ENCODE data around the gene USP37.

USP37 gene

GRCh38 chr2:218425531-218425930, 142.6 kb downstream of the USP37 start:
- Histone ChIP-seq H3K9me3 (ENCODE audit: control insufficient read depth in 1 of 2, low read length in 2 of 2) (no peaks in the 10 kb centered on the region), H3K9ac (ENCODE audit: low read depth in 1 of 2, low read length in 2 of 2) (no peak overlapping the region), H3K27me3 (ENCODE audit: control insufficient read depth in 1 of 2, insufficient read depth in 2 of 2, low read length in 2 of 2) (no peaks in the 10 kb centered on the region), H3K27ac (ENCODE audit: low read depth, low read length) (no peak overlapping the region), H3K4me1 (ENCODE audit: control insufficient read depth in 1 of 2, insufficient read depth in 2 of 2, low read length in 2 of 2) (peaks cover 0 to 14% of the 10 kb centered on the region in 2 donors), H3K4me3 (ENCODE audit: low read depth in 1 of 2, low read length in 2 of 2) (no peak overlapping the region), H3K36me3 (ENCODE audit: control insufficient read depth in 1 of 2, insufficient read depth in 2 of 2, low read length in 2 of 2) (peaks cover 22 to 54% of the 10 kb centered on the region in 2 donors)

GRCh38 chr2:218423584-218423983, 144.6 kb downstream of the USP37 start:
- Histone ChIP-seq H3K4me3 (ENCODE audit: low read depth in 1 of 2, low read length in 2 of 2) (no peak overlapping the region), H3K27ac (ENCODE audit: low read depth, low read length) (no peak overlapping the region), H3K4me1 (ENCODE audit: control insufficient read depth in 1 of 2, insufficient read depth in 2 of 2, low read length in 2 of 2) (peaks cover 2 to 14% of the 10 kb centered on the region in 2 donors), H3K9me3 (ENCODE audit: control insufficient read depth in 1 of 2, low read length in 2 of 2) (no peaks in the 10 kb centered on the region), H3K27me3 (ENCODE audit: control insufficient read depth in 1 of 2, insufficient read depth in 2 of 2, low read length in 2 of 2) (no peaks in the 10 kb centered on the region), H3K9ac (ENCODE audit: low read depth in 1 of 2, low read length in 2 of 2) (peak overlapping the region in 1 of 2 donors; percentile 25), H3K36me3 (ENCODE audit: control insufficient read depth in 1 of 2, insufficient read depth in 2 of 2, low read length in 2 of 2) (peaks cover 13 to 35% of the 10 kb centered on the region in 2 donors)

DNA sequence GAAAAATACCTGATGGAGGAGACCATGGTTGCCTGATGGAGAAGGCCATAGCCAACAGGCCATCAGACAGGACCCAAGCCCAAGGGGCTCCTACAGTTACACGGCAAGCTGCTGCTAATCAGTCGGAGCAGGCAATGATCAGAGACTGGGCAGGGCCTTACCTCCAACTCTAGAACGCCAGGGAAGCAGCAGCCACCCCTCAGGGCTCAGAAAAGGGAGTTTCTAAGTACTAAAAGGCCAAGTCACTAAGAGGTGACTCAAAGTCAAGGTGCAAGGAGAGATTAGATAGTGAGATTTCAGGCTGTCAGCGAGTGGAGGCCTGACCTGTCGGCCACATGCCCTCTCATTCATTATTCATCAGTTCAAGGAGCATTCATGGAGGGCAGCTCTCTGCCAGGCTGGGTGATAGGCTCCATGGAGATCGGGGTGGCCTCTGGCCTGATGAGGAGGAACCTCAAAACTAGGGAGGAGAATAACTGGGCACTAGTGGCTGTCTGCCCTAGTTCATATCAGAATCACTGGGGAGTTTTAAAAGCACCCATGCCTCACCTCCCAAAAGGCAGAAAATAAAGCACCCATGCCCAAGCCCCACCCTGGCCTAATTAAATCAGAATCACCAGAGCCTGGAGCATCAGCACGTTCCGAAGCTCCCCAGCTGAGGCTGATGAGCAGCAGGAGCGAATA, 145.6 kb downstream of the USP37 start:
- no peak overlapping the region for H3K27ac ChIP-seq (ENCODE audit: low read depth, low read length)
- H3K27me3 ChIP-seq (ENCODE audit: control insufficient read depth in 1 of 2, insufficient read depth in 2 of 2, low read length in 2 of 2), result no peaks in the 10 kb centered on the region
- peaks cover 11 to 22% of the 10 kb centered on the region in 2 donors for H3K4me1 ChIP-seq (ENCODE audit: control insufficient read depth in 1 of 2, insufficient read depth in 2 of 2, low read length in 2 of 2)
- no peaks in the 10 kb centered on the region for H3K9me3 ChIP-seq (ENCODE audit: control insufficient read depth in 1 of 2, low read length in 2 of 2)
- peaks cover 8 to 25% of the 10 kb centered on the region in 2 donors for H3K36me3 ChIP-seq (ENCODE audit: control insufficient read depth in 1 of 2, insufficient read depth in 2 of 2, low read length in 2 of 2)
- H3K9ac ChIP-seq (ENCODE audit: low read depth in 1 of 2, low read length in 2 of 2), result peak overlapping the region in 1 of 2 donors; percentile 25
- peak overlapping the region; percentile 15 to 45 for H3K4me3 ChIP-seq (ENCODE audit: low read depth in 1 of 2, low read length in 2 of 2)

- Histone ChIP-seq H3K27me3 (ENCODE audit: control insufficient read depth in 1 of 2, insufficient read depth in 2 of 2, low read length in 2 of 2) (no peaks in the 10 kb centered on the region), H3K4me1 (ENCODE audit: control insufficient read depth in 1 of 2, insufficient read depth in 2 of 2, low read length in 2 of 2) (peaks cover 16 to 25% of the 10 kb centered on the region in 2 donors), H3K27ac (ENCODE audit: low read depth, low read length) (peak overlapping the region; percentile 45), H3K9me3 (ENCODE audit: control insufficient read depth in 1 of 2, low read length in 2 of 2) (no peaks in the 10 kb centered on the region), H3K36me3 (ENCODE audit: control insufficient read depth in 1 of 2, insufficient read depth in 2 of 2, low read length in 2 of 2) (peaks cover 8 to 19% of the 10 kb centered on the region in 2 donors), H3K4me3 (ENCODE audit: low read depth in 1 of 2, low read length in 2 of 2) (peak overlapping the region; percentile 80 to 86), H3K9ac (ENCODE audit: low read depth in 1 of 2, low read length in 2 of 2) (peak overlapping the region; percentile 68 to 77)
Measured at GRCh38 chr2:218421027-218421426, 147.1 kb downstream of the USP37 start.

DNA sequence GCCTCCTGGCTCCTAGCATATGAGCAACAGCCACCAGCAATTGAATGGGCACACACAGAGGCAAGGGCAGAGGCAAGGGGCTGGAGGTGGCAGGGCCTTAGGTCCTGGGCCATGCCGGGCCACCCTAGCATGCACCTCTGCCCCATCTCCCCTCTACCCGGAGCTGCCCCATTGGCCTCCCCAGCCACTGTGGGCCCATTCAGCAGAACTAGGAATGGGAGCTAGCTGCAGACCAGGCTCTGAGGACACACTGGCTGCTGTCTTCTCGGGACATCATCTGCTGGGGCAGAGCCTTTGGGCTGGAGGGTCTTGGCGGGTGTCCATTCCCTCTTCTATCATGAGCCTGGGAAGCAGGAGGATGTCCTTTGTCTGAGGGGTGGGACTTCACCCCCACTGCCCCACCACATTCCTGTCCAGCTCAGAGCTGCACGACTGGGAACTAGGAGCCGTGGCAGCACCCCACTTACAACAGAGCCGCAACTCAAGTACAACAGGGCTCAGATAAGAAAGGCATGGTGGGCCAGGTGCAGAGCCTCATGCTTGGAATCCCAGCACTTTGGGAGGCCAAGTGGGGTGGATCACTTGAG, 148.4 kb downstream of the USP37 start:
- Histone ChIP-seq H3K4me3 (ENCODE audit: low read depth in 1 of 2, low read length in 2 of 2) (peak overlapping the region; percentile 80 to 86), H3K9ac (ENCODE audit: low read depth in 1 of 2, low read length in 2 of 2) (peak overlapping the region; percentile 82 to 98), H3K9me3 (ENCODE audit: control insufficient read depth in 1 of 2, low read length in 2 of 2) (no peaks in the 10 kb centered on the region), H3K36me3 (ENCODE audit: control insufficient read depth in 1 of 2, insufficient read depth in 2 of 2, low read length in 2 of 2) (peaks cover 4 to 12% of the 10 kb centered on the region in 2 donors), H3K27ac (ENCODE audit: low read depth, low read length) (peak overlapping the region; percentile 36), H3K4me1 (ENCODE audit: control insufficient read depth in 1 of 2, insufficient read depth in 2 of 2, low read length in 2 of 2) (peaks cover 16 to 25% of the 10 kb centered on the region in 2 donors), H3K27me3 (ENCODE audit: control insufficient read depth in 1 of 2, insufficient read depth in 2 of 2, low read length in 2 of 2) (no peaks in the 10 kb centered on the region)

GRCh38 chr2:218418717-218419458, 149.3 kb downstream of the USP37 start, which contains the start of gene VIL1:
TSS of gene VIL1 (plus strand) at chr2:218419123. CDS start at chr2:218423779, 4,656 bp downstream.
- peak within 1 kb of the TSS; percentile 82 to 98 for H3K9ac ChIP-seq (ENCODE audit: low read depth in 1 of 2, low read length in 2 of 2)
- no peaks in the 10 kb centered on the region for H3K27me3 ChIP-seq (ENCODE audit: control insufficient read depth in 1 of 2, insufficient read depth in 2 of 2, low read length in 2 of 2)
- peak within 1 kb of the TSS; percentile 36 for H3K27ac ChIP-seq (ENCODE audit: low read depth, low read length)
- H3K4me1 ChIP-seq (ENCODE audit: control insufficient read depth in 1 of 2, insufficient read depth in 2 of 2, low read length in 2 of 2), result peaks cover 16 to 25% of the 10 kb centered on the region in 2 donors
- no peaks in the 10 kb centered on the region for H3K9me3 ChIP-seq (ENCODE audit: control insufficient read depth in 1 of 2, low read length in 2 of 2)
- peaks cover 0 to 6% of the 10 kb centered on the region in 2 donors for H3K36me3 ChIP-seq (ENCODE audit: control insufficient read depth in 1 of 2, insufficient read depth in 2 of 2, low read length in 2 of 2)
- H3K4me3 ChIP-seq (ENCODE audit: low read depth in 1 of 2, low read length in 2 of 2), result peak within 1 kb of the TSS; percentile 80 to 86

- no peaks in the 10 kb centered on the region for H3K27me3 ChIP-seq (ENCODE audit: control insufficient read depth in 1 of 2, insufficient read depth in 2 of 2, low read length in 2 of 2)
- H3K9ac ChIP-seq (ENCODE audit: low read depth in 1 of 2, low read length in 2 of 2), result no peak overlapping the region
- peaks cover 16 to 25% of the 10 kb centered on the region in 2 donors for H3K4me1 ChIP-seq (ENCODE audit: control insufficient read depth in 1 of 2, insufficient read depth in 2 of 2, low read length in 2 of 2)
- no peaks in the 10 kb centered on the region for H3K9me3 ChIP-seq (ENCODE audit: control insufficient read depth in 1 of 2, low read length in 2 of 2)
- peak overlapping the region in 1 of 2 donors; percentile 8 for H3K4me3 ChIP-seq (ENCODE audit: low read depth in 1 of 2, low read length in 2 of 2)
- no peak overlapping the region for H3K27ac ChIP-seq (ENCODE audit: low read depth, low read length)
- H3K36me3 ChIP-seq (ENCODE audit: control insufficient read depth in 1 of 2, insufficient read depth in 2 of 2, low read length in 2 of 2), result peaks cover 0 to under 1% of the 10 kb centered on the region in 2 donors
Measured at GRCh38 chr2:218418321-218418716, 149.8 kb downstream of the USP37 start.

DNA sequence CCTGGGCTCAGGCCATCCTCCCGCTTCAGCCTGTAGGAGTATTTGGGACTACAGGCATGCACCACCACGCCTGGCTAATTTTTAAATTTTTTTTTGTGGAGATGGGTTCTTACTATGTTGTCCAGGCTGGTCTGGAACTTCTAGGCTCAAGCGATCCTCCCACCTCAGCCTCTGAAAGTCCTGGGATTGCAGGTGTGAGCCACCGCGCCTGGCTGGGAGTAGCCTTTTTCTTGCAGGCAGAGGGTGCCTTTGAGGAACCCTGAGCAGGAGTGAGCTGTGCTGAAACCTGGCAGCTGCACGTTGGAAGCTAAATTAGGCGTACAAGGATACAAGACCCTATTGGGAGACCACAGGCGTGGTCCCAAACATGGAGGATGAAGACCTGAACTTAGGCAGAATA, 160.4 kb downstream of the USP37 start:
- Histone ChIP-seq H3K27me3 (ENCODE audit: control insufficient read depth in 1 of 2, insufficient read depth in 2 of 2, low read length in 2 of 2) (no peaks in the 10 kb centered on the region), H3K9ac (ENCODE audit: low read depth in 1 of 2, low read length in 2 of 2) (no peak overlapping the region), H3K4me3 (ENCODE audit: low read depth in 1 of 2, low read length in 2 of 2) (no peak overlapping the region), H3K9me3 (ENCODE audit: control insufficient read depth in 1 of 2, low read length in 2 of 2) (no peaks in the 10 kb centered on the region), H3K36me3 (ENCODE audit: control insufficient read depth in 1 of 2, insufficient read depth in 2 of 2, low read length in 2 of 2) (peaks cover 10 to 26% of the 10 kb centered on the region in 2 donors), H3K27ac (ENCODE audit: low read depth, low read length) (peak overlapping the region; percentile 60), H3K4me1 (ENCODE audit: control insufficient read depth in 1 of 2, insufficient read depth in 2 of 2, low read length in 2 of 2) (peaks cover 20 to 27% of the 10 kb centered on the region in 2 donors)

DNA sequence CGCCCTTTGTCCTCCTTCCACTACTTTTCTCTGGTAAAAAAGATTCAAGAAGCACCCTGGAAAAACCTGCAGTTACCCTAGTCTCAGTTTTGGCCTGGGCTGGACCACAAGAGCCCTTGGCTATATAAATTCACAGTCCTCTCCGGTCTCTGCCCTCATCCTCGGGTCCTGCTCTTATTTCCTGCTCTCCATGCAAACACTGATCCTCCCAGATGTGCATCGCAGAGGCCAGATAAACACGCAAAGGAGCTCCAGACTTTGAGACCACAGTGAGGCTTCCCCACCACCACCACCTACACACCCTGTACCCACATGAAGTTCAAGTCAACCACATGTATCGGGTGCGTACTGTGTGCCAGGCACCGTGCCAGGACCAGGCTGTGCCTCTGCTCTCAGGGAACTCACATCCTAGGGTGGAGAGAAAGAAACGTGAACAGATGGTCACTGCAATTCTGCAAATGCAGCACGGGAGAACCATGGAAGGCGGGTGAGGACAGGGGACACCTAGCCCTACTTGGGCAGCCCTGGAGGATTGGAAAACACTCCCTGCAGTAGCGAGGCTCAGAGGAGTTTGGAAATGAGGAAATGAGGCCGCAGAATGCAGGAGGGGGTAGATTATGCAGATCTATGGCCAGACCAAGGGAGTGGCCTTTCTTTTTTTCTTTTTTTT, 161.1 kb downstream of the USP37 start:
- peaks cover 26 to 34% of the 10 kb centered on the region in 2 donors for H3K4me1 ChIP-seq (ENCODE audit: control insufficient read depth in 1 of 2, insufficient read depth in 2 of 2, low read length in 2 of 2)

More for the DNA sequence above, 161.1 kb downstream of the USP37 start:
- Histone ChIP-seq H3K4me3 (ENCODE audit: low read depth in 1 of 2, low read length in 2 of 2) (peak overlapping the region; percentile 50 to 71), H3K27ac (ENCODE audit: low read depth, low read length) (peak overlapping the region; percentile 60), H3K9ac (ENCODE audit: low read depth in 1 of 2, low read length in 2 of 2) (peak overlapping the region; percentile 70 to 84), H3K9me3 (ENCODE audit: control insufficient read depth in 1 of 2, low read length in 2 of 2) (no peaks in the 10 kb centered on the region), H3K27me3 (ENCODE audit: control insufficient read depth in 1 of 2, insufficient read depth in 2 of 2, low read length in 2 of 2) (no peaks in the 10 kb centered on the region), H3K36me3 (ENCODE audit: control insufficient read depth in 1 of 2, insufficient read depth in 2 of 2, low read length in 2 of 2) (peaks cover 16 to 32% of the 10 kb centered on the region in 2 donors)

Data from duodenal mucosa (tissue), 2 donors.